Stimulated activated naive CD8-positive, alpha-beta T cell treated with anti-CD3 and anti-CD28 coated beads, Interleukin-15, Interleukin-2, amounts not matched to agents 100 ng/mL and 50 ng/mL, for 24 hours (primary cell): ENCODE measurements around the gene GOLGA8J.
"Not testable (repeated sequence)": the region's sequence is repeated elsewhere in the genome, so short reads cannot be mapped to it uniquely, and the experiment has no call there.

Experiments used
- H3K27ac Mint-ChIP-seq: one replicate; pipeline ENCODE4 v1.8.0; 2021; ENCODE audit warnings: mild to moderate bottlenecking, mixed read lengths
- H3K27me3 Mint-ChIP-seq: one replicate; pipeline ENCODE4 v1.8.0; 2021; ENCODE audit warnings: mixed read lengths
- H3K36me3 Mint-ChIP-seq: one replicate; pipeline ENCODE4 v1.8.0; 2021; ENCODE audit warnings: low read depth, mixed read lengths
- H3K4me1 Mint-ChIP-seq: one replicate; pipeline ENCODE4 v1.8.0; 2021; ENCODE audit warnings: low read depth, mixed read lengths
- H3K4me3 Mint-ChIP-seq: one replicate; pipeline ENCODE4 v1.8.0; 2021; ENCODE audit warnings: mild to moderate bottlenecking, mixed read lengths
- H3K9me3 Mint-ChIP-seq: one replicate; pipeline ENCODE4 v1.8.0; 2021; ENCODE audit warnings: mixed read lengths

Gene GOLGA8J, protein sequence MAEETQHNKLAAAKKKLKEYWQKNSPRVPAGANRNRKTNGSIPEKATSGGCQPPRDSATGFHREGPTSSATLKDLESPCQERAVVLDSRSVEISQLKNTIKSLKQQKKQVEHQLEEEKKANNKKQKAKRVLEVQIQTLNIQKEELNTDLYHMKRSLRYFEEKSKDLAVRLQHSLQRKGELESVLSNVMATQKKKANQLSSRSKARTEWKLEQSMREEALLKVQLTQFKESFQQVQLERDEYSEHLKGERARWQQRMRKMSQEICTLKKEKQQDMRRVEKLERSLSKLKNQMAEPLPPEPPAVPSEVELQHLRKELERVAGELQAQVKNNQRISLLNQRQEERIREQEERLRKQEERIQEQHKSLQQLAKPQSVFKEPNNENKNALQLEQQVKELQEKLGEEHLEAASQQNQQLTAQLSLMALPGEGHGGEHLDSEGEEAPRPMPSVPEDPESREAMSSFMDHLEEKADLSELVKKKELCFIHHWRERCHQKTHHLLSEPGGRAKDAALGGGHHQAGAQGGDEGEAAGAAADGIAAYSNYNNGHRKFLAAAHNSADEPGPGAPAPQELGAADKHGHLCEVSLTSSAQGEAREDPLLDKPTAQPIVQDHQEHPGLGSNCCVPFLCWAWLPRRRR

DNA sequence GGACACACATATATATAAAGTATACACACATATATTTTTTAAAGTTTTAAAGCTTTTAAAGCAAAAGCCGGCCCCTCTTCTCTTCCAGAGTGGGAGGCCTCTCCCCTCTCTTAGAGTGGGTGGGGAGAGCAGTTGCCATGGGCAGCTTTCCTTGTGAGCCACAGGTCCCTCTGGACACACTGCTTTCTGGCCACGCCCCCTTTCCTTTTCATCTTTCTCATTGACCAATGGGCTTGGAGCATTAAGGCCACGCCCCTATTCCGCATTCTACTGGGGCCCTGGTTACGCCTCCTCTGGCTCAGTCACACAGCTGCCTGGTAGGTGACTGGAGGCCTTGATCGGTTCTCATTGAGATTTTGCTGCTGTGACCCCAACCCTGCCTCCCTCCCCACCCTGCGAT lies at the start of gene GOLGA8J:
GOLGA8J (plus strand) TSS at position 301 of the 400 bp plus-strand sequence; CDS start at position 399, 98 bp downstream.
- not testable (repeated sequence) for H3K9me3 Mint-ChIP-seq, H3K4me3 Mint-ChIP-seq, H3K36me3 Mint-ChIP-seq, H3K27ac Mint-ChIP-seq, H3K27me3 Mint-ChIP-seq, H3K4me1 Mint-ChIP-seq

GRCh38 chr15:30033211-30033610 lies 49.5 kb upstream of the GOLGA8J start:
- Mint-ChIP-seq H3K9me3 (peaks cover 3% of the 10 kb centered on the region), H3K4me3 (no peak overlapping the region), H3K27ac (no peak overlapping the region), H3K36me3 (no peaks in the 10 kb centered on the region), H3K4me1 (no peaks in the 10 kb centered on the region), H3K27me3 (peaks cover 13% of the 10 kb centered on the region)

DNA sequence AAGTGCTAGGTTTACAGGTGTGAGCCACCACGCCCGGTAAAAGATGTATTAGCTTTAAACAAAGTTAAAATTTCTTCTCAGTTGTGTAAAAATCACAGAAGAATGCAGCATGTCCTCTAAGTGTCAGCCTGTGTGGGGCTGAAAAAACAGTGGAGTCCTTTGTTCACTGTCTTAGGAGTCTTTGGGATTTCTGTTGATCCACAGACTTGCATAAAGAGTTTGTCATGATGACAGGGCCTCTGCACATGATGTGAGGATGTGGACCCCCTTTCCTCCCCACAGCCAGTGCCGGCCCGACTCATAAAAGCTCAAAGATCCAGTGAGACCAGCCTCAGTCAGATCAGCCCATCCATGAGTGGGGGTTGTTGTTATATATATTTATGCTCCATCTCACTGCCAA lies 49.0 kb upstream of the GOLGA8J start:
- H3K4me3 Mint-ChIP-seq, result no peak overlapping the region
- no peaks in the 10 kb centered on the region for H3K36me3 Mint-ChIP-seq
- H3K27ac Mint-ChIP-seq, result no peak overlapping the region
- H3K27me3 Mint-ChIP-seq, result peaks cover 13% of the 10 kb centered on the region
- no peaks in the 10 kb centered on the region for H3K4me1 Mint-ChIP-seq
- H3K9me3 Mint-ChIP-seq, result peaks cover 3% of the 10 kb centered on the region

- H3K4me1 Mint-ChIP-seq, result no peaks in the 10 kb centered on the region
These were observed 46.6 kb upstream of the GOLGA8J start for GRCh38 chr15:30036036-30036703.

DNA sequence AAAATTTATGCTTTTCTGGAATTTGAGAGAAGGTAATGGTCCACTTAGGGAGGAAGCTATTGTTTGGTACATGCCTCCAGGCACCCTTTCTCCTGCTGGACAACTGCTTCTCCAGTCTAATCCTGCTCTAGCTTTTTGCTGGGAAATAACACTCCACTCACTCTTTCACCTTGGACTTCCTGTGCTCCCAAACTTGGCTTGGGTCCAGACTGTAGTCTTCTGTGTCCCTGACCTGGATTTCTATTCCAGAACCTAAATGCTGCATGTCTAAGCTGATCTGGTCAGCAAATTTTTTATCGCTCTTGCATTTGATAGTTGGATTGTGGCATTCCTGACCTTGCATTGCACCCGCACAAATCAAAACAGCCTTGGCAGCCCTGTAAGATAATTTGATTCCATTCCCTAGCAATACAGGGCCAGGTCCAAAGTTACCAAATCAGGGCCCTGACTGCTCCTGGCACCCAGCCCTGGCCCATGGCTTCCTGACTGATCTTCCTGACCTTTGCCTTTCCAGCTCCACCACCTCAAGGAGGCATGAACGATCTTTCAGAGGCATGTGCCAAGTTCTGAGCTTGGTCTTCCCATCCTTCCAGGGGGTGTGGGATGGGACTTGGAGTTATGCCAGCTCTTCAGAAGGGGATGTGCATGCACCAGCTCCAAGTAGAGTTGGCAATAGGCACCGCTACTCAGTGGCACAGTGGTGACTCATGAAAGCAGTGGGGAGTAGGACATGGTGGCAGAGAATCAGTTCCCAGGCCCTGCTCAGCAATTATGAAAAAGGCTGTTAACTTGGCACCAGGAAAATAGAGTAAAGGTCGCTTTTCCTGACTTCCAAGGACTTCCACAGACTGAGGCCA lies 43.9 kb upstream of the GOLGA8J start:
- Mint-ChIP-seq H3K27ac (no peak overlapping the region), H3K36me3 (no peaks in the 10 kb centered on the region), H3K4me1 (no peaks in the 10 kb centered on the region), H3K4me3 (no peak overlapping the region), H3K9me3 (no peaks in the 10 kb centered on the region), H3K27me3 (peaks cover 8% of the 10 kb centered on the region)

More at GRCh38 chr15:30036036-30036703, 46.6 kb upstream of the GOLGA8J start:
- Mint-ChIP-seq H3K27ac (no peak overlapping the region), H3K36me3 (no peaks in the 10 kb centered on the region), H3K9me3 (no peaks in the 10 kb centered on the region), H3K27me3 (peaks cover 8% of the 10 kb centered on the region), H3K4me3 (no peak overlapping the region)

DNA sequence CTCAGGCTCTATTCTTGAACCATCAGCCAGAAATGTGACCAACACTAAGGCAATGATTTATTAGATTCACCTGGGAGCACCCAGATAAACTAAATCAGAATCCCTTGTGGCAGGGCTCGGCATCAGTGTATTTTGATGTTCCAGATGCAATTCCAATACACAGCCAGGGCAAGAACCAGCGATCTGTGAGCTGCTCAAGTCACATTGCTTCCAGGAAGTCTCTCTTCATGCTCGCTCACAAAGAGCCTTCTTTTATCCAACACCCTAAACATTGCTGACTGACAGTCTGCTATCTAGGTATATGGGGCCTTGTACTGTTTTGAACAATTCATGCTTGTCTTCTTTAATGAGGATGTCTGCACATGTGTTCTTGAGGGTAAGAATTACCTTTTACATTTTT lies 40.9 kb upstream of the GOLGA8J start:
- no peaks in the 10 kb centered on the region for H3K36me3 Mint-ChIP-seq
- no peak overlapping the region for H3K27ac Mint-ChIP-seq
- no peak overlapping the region for H3K4me3 Mint-ChIP-seq
- H3K9me3 Mint-ChIP-seq, result no peaks in the 10 kb centered on the region
- H3K27me3 Mint-ChIP-seq, result no peaks in the 10 kb centered on the region
- H3K4me1 Mint-ChIP-seq, result no peaks in the 10 kb centered on the region

DNA sequence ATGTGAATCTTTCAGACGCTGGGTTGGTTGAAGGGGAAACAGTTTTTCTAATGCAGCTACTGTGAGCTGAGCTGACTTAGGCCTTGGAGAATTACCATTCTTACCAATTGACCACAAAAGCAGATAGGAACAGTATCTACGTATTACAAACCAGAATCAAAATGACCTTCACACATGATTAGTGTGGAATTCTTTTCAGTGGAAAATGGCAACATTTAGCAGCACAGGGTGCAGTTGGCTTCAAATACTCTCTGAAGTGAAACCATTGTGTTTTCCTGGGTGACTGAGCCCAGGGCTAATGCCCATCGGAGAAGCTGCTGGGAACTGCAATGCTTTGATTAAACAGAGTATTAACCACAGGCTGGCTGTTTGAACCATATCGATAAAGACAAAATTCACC lies 40.2 kb upstream of the GOLGA8J start:
- Mint-ChIP-seq H3K36me3 (no peaks in the 10 kb centered on the region), H3K27ac (no peak overlapping the region), H3K4me1 (no peaks in the 10 kb centered on the region), H3K9me3 (no peaks in the 10 kb centered on the region), H3K4me3 (no peak overlapping the region), H3K27me3 (peaks cover under 1% of the 10 kb centered on the region)

DNA sequence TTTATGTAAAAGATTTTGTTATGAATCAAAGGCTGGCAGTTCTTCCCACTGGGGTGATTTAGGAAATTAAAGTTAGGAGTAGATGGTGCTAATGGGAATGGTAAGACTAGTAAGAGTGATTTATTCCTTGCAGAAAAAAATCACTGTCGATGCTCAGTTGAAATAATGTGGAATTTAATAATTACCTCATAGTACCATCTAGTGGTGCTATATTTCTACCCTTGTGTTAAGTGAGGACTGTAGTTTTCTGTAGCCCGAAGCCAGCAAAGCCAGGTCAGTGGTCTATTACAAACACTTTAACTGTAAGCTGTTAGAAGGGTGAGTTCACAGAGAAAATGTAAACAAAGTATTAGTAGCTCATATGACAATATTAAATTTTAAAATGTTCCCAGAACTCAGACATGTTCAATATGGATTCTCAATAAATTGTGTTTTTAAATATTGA lies 39.5 kb upstream of the GOLGA8J start:
- H3K4me1 Mint-ChIP-seq, result no peaks in the 10 kb centered on the region
- no peaks in the 10 kb centered on the region for H3K36me3 Mint-ChIP-seq
- peaks cover 5% of the 10 kb centered on the region for H3K27me3 Mint-ChIP-seq
- no peak overlapping the region for H3K4me3 Mint-ChIP-seq
- no peak overlapping the region for H3K27ac Mint-ChIP-seq
- H3K9me3 Mint-ChIP-seq, result no peaks in the 10 kb centered on the region

DNA sequence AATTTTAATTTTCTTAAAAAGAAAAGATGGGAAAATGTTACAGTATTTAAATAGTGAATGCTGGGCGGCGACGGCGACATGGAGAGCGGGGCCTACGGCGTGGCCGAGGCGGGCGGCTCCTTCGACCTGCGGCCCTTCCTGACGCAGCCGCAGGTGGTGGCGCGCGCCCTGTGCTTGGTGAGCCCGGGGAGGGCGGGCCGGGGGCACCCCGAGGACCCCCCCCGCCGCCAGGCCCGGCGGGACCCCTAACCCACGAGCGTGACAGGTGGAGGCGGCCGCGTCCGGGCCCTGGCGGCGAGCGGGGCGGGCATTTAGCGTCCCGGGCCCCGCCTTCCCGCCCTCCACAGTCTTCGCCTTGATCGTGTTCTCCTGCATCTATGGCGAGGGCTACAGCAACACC lies 38.4 kb upstream of the GOLGA8J start:
- Mint-ChIP-seq H3K4me1 (no peaks in the 10 kb centered on the region), H3K27me3 (peaks cover 5% of the 10 kb centered on the region), H3K9me3 (no peaks in the 10 kb centered on the region), H3K27ac (no peak overlapping the region), H3K36me3 (no peaks in the 10 kb centered on the region), H3K4me3 (no peak overlapping the region)

- H3K4me1 Mint-ChIP-seq, H3K27me3 Mint-ChIP-seq, H3K27ac Mint-ChIP-seq, H3K4me3 Mint-ChIP-seq, H3K36me3 Mint-ChIP-seq, H3K9me3 Mint-ChIP-seq: not testable (repeated sequence)
These were observed 37.9 kb upstream of the GOLGA8J start for GRCh38 chr15:30044826-30045225.

GRCh38 chr15:30045248-30046041 lies 37.3 kb upstream of the GOLGA8J start:
- not testable (repeated sequence) for H3K27ac Mint-ChIP-seq, H3K4me1 Mint-ChIP-seq, H3K27me3 Mint-ChIP-seq, H3K9me3 Mint-ChIP-seq, H3K4me3 Mint-ChIP-seq, H3K36me3 Mint-ChIP-seq

DNA sequence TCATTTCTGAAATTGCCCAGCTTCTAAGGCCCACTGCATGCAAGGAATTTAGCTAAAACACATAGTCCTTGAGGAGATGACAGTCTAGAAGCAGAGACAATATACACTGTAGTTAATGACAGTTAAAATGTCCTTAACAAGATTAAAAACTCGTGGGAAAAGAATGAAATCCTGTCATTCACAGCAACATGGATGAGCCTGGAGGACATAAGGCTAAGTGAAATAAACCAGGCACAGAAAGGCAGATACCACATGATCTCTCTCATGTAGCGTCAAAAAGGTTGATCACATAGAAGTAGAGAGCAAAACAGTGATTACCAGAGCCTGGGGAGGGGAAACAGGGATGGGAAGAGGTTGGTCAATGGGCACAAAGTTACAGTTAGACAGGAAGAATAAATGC lies 36.3 kb upstream of the GOLGA8J start:
- Mint-ChIP-seq H3K4me1 (no peaks in the 10 kb centered on the region), H3K27me3 (peaks cover 5% of the 10 kb centered on the region), H3K36me3 (no peaks in the 10 kb centered on the region), H3K4me3 (no peak overlapping the region), H3K27ac (no peak overlapping the region), H3K9me3 (no peaks in the 10 kb centered on the region)

- peaks cover 5% of the 10 kb centered on the region for H3K27me3 Mint-ChIP-seq
- no peak overlapping the region for H3K27ac Mint-ChIP-seq
- no peaks in the 10 kb centered on the region for H3K9me3 Mint-ChIP-seq
- H3K36me3 Mint-ChIP-seq, result no peaks in the 10 kb centered on the region
- H3K4me1 Mint-ChIP-seq, result no peaks in the 10 kb centered on the region
- H3K4me3 Mint-ChIP-seq, result no peak overlapping the region
These were observed 27.2 kb upstream of the GOLGA8J start for GRCh38 chr15:30055604-30056003.

DNA sequence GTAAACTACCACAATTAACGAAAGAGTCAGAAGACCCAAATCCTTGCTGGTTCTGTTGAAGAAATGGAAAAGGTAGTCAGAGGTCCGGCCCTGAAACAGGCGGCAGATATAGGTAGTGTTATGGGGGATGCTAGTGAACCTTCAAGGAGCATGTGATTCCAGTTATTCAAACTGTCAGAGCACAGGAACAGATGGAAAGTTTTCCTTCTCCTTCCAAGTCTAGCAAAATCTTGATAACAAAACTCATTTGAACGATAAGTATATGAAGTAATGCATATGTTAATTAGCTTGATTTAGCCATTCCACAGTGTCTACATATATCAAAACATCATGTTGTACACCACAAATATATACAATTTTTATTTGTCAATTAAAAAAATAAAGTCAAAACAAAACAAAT lies 26.6 kb upstream of the GOLGA8J start:
- H3K27ac Mint-ChIP-seq, result no peak overlapping the region
- no peaks in the 10 kb centered on the region for H3K36me3 Mint-ChIP-seq
- H3K4me3 Mint-ChIP-seq, result no peak overlapping the region
- H3K4me1 Mint-ChIP-seq, result no peaks in the 10 kb centered on the region
- no peaks in the 10 kb centered on the region for H3K9me3 Mint-ChIP-seq
- peaks cover 5% of the 10 kb centered on the region for H3K27me3 Mint-ChIP-seq
